ENCODE measurements around the gene NIM1K.

GRCh38 chr5:43148417-43148816 lies 43.6 kb upstream of the NIM1K start:
- TF ChIP-seq, protein P1, sequence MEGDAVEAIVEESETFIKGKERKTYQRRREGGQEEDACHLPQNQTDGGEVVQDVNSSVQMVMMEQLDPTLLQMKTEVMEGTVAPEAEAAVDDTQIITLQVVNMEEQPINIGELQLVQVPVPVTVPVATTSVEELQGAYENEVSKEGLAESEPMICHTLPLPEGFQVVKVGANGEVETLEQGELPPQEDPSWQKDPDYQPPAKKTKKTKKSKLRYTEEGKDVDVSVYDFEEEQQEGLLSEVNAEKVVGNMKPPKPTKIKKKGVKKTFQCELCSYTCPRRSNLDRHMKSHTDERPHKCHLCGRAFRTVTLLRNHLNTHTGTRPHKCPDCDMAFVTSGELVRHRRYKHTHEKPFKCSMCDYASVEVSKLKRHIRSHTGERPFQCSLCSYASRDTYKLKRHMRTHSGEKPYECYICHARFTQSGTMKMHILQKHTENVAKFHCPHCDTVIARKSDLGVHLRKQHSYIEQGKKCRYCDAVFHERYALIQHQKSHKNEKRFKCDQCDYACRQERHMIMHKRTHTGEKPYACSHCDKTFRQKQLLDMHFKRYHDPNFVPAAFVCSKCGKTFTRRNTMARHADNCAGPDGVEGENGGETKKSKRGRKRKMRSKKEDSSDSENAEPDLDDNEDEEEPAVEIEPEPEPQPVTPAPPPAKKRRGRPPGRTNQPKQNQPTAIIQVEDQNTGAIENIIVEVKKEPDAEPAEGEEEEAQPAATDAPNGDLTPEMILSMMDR (IDR thresholded peaks at IDR 0.05) = no peak
- TF ChIP-seq POLR2A (IDR thresholded peaks at IDR 0.05) (no peak), EP300 (IDR thresholded peaks at IDR 0.05; ENCODE audit: low read depth) (no peak)

Data from transverse colon (tissue), 3 donors.